HFFc6 (cell line): ENCODE results near the gene ZNF548. TPM values are rescaled to one million over a fixed set of nuclear protein-coding genes. Genes with fewer than 3 reads are reported as not detected.

Experiments
- DNase-seq: peaks from one replicate; pipeline ENCODE4 v3.0.0-alpha.2; 2018
- H3K27ac Mint-ChIP-seq: 2 replicates; pipeline ENCODE4 v1.8.0; 2020; ENCODE audit warnings: mild to moderate bottlenecking, mixed read lengths
- H3K27me3 Mint-ChIP-seq: 2 replicates; pipeline ENCODE4 v1.8.0; 2021; ENCODE audit warnings: mild to moderate bottlenecking, moderate library complexity, mixed read lengths; ENCODE audit not compliant: insufficient read depth
- H3K36me3 Mint-ChIP-seq: 2 replicates; pipeline ENCODE4 v1.8.0; 2021; ENCODE audit warnings: low read depth, mixed read lengths
- H3K4me1 Mint-ChIP-seq: 2 replicates; pipeline ENCODE4 v1.8.0; 2020; ENCODE audit warnings: low read depth, mixed read lengths
- H3K4me3 Mint-ChIP-seq: 2 replicates; pipeline ENCODE4 v1.8.0; 2020; ENCODE audit warnings: mild to moderate bottlenecking, moderate library complexity, mixed read lengths
- H3K9me3 Mint-ChIP-seq: 2 replicates; pipeline ENCODE4 v1.8.0; 2020; ENCODE audit warnings: mild to moderate bottlenecking, mixed read lengths
- total RNA-seq, 6 experiments: library from RNA; stranded (reverse); fragmentation: NEBNext Ultra II Directional; extraction: Animal tissue kit (Norgen Biotek cat#: 25700); gene quantifications; 2 replicates in 1 of 6; 3 replicates in 5 of 6; pipeline ENCODE4 v1.2.3, GENCODE V29; 2021
- TF ChIP-seq, protein P1 (sequence below): fragments of 200-600 bp; sonication (generic); IDR thresholded peaks from 2 replicates; pipeline ENCODE4 v1.5.0; 2021; ENCODE audit warnings: antibody characterized with exemption, mild to moderate bottlenecking

The ZNF548 gene
- total RNA-seq, 6 experiments from 2014 or later = 8.0 to 10.4 (median 9.2) TPM

DNA sequence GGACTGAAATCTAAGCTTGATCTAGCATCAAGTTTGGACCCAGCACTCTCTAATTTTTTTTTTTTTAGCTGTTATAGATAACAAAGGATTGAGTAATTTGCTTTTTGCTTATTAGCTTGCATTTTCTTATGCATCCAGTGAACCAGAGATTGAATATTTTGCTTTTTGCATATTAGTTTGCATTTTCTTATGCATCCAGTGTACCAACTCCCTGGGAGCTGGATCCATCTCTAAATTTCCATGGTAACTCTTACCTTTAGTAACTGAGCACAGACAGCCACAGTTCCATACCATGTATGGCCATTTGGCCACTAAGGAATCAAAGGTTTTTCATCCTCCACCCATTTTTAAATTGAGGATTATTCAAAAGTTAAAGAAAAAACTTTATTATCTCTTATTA is 8.7 kb upstream of the ZNF548 start:
- Mint-ChIP-seq H3K27ac (no peak overlapping the region), H3K4me1 (no peaks in the 10 kb centered on the region), H3K4me3 (no peak overlapping the region), H3K27me3 (no peaks in the 10 kb centered on the region), H3K36me3 (peaks cover 46% of the 10 kb centered on the region), H3K9me3 (peaks cover 44% of the 10 kb centered on the region)
- DNase-seq = no peak
- TF ChIP-seq, protein P1, sequence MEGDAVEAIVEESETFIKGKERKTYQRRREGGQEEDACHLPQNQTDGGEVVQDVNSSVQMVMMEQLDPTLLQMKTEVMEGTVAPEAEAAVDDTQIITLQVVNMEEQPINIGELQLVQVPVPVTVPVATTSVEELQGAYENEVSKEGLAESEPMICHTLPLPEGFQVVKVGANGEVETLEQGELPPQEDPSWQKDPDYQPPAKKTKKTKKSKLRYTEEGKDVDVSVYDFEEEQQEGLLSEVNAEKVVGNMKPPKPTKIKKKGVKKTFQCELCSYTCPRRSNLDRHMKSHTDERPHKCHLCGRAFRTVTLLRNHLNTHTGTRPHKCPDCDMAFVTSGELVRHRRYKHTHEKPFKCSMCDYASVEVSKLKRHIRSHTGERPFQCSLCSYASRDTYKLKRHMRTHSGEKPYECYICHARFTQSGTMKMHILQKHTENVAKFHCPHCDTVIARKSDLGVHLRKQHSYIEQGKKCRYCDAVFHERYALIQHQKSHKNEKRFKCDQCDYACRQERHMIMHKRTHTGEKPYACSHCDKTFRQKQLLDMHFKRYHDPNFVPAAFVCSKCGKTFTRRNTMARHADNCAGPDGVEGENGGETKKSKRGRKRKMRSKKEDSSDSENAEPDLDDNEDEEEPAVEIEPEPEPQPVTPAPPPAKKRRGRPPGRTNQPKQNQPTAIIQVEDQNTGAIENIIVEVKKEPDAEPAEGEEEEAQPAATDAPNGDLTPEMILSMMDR = no peak

DNA sequence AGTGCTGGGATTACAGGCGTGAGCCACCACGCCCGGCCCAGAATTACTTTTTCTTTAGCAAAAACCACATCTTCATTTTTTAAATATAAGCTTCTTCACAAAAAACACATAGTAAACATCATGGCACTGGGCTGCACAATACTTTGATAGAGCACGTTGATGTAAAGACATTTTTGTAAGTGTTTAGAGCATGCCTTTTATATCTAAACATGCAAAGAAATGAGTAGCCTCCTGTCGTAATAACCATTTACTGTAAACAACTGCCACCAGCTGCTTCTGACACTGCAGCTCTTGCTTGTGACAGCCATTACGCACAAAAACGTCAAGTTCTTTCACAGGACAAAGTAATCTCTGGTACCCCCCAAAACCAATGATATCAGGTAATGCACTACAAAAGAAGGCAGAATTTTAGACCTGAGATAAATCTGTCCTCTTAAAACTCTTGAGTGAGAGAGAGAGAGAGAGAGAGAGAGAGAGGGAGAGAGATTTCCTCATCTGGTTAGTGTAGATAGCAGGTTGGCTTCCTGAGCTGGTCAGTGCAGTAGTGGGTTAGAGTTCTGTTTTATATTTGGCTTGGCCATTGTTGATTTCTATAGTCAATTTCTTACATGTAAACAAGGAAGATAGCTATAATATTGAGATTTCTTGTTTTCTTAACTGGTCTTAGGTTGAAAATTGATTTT is 6.7 kb upstream of the ZNF548 start:
- Mint-ChIP-seq H3K27ac (no peak overlapping the region), H3K4me1 (no peaks in the 10 kb centered on the region), H3K9me3 (peaks cover 24% of the 10 kb centered on the region), H3K4me3 (no peak overlapping the region), H3K27me3 (no peaks in the 10 kb centered on the region), H3K36me3 (peaks cover 26% of the 10 kb centered on the region)
- no peak for DNase-seq
- TF ChIP-seq, protein P1 = no peak

DNA sequence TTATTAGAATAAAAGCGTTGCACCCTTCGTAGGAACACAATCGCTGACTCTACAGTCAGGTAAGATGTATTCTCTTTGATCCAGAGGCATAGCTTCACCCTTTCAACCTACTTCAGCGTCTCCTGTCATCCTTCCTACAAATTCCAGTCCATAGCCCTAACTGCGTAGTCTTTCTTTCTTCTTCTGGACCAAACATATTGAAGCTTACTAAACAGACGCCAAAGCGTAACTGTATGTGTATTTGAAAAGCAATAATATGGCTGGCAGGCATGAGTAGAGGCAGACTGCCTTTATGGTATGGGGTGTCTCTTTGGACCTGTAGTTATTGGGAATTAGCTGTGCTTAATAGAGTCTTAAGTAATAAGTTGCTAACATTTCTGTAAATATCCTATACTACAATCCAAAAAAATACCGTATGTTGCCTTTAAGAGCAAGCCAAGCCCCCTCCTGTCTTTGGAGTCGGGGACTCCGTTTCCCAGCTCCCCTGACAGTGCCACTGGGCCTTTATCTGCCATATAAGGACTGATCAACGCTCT is 392 bp upstream of the ZNF548 start:
- no peak for DNase-seq
- no peaks in the 10 kb centered on the region for H3K9me3 Mint-ChIP-seq
- H3K4me3 Mint-ChIP-seq = peak overlapping the region; percentile 97
- TF ChIP-seq, protein P1 = no peak
- H3K27ac Mint-ChIP-seq = peak overlapping the region; percentile 89
- no peaks in the 10 kb centered on the region for H3K27me3 Mint-ChIP-seq
- H3K36me3 Mint-ChIP-seq = peaks cover 27% of the 10 kb centered on the region
- peaks cover 26% of the 10 kb centered on the region for H3K4me1 Mint-ChIP-seq

DNA sequence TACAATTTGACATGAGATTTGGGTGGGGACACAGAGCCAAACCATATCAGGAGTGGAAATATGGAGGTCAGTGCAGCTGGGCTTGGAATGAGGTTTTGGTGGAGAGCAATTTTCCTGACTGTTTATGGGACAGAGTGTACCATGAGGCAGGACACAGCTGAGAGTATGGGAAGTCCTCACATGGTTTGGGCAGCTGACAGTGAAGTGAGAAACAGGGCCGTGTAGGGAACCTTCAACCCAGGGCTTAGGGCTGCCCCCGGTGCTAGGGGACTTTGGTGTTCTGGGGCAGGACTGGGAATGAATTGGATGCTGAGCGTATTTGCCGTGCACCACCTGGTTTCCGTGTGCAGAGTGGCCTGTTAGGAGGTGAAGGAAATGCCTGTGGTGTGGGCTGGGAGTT is 6.1 kb downstream of the ZNF548 start:
- no peak for DNase-seq
- Mint-ChIP-seq H3K9me3 (peaks cover 20% of the 10 kb centered on the region), H3K27ac (no peak overlapping the region), H3K4me3 (no peak overlapping the region), H3K36me3 (peaks cover 82% of the 10 kb centered on the region), H3K4me1 (peaks cover 13% of the 10 kb centered on the region), H3K27me3 (peaks cover 3% of the 10 kb centered on the region; the same call in 1 of the 2 replicates)
- TF ChIP-seq, protein P1 = no peak

DNA sequence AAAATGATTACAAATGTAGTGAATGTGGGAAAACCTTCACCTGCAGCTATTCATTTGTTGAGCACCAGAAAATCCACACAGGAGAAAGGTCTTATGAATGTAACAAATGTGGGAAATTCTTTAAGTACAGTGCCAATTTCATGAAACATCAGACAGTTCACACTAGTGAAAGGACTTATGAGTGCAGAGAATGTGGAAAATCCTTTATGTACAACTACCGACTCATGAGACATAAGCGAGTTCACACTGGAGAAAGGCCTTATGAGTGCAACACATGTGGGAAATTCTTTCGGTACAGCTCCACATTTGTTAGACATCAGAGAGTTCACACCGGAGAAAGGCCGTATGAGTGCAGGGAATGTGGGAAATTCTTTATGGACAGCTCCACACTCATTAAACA is 9.2 kb downstream of the ZNF548 start:
- Mint-ChIP-seq H3K27ac (no peak overlapping the region), H3K36me3 (peaks cover 86% of the 10 kb centered on the region), H3K4me3 (no peak overlapping the region), H3K4me1 (no peaks in the 10 kb centered on the region), H3K9me3 (peaks cover 20% of the 10 kb centered on the region), H3K27me3 (peaks cover 3% of the 10 kb centered on the region; the same call in 1 of the 2 replicates)
- TF ChIP-seq, protein P1 = no peak
- DNase-seq = no peak
